Measurements from ENCODE around the gene CLCN6.

The CLCN6 gene

GRCh38 chr1:11874624-11875023 lies 68.6 kb downstream of the CLCN6 start:
- in situ Hi-C loops (cut with HindIII; ENCODE audit: low sequenced_read_pairs), result no loop called here

- in situ Hi-C loops (cut with HindIII; ENCODE audit: low sequenced_read_pairs), result no loop called here
Observed at GRCh38 chr1:11875094-11875493, 69.1 kb downstream of the CLCN6 start.

DNA sequence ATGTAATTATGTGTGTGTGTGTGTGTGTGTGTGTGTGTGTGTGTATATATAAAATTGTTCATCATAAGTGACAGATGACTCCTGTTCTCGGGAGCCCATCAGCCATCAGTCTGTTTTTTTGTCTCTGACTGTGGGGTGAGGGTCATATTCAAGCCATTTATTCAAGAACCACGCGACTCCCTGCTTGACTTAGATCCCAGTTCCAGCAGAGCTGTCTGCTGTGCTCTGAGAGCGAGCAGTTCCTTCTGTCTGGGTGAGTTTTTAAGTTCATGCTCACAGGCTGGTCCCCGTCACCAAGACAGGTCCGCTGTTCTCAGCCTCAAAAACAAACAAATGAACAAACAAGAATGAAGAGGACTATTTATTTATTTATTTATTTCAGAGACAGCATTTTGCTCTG lies 71.1 kb downstream of the CLCN6 start:
- in situ Hi-C loops (cut with HindIII; ENCODE audit: low sequenced_read_pairs), result no loop called here

DNA sequence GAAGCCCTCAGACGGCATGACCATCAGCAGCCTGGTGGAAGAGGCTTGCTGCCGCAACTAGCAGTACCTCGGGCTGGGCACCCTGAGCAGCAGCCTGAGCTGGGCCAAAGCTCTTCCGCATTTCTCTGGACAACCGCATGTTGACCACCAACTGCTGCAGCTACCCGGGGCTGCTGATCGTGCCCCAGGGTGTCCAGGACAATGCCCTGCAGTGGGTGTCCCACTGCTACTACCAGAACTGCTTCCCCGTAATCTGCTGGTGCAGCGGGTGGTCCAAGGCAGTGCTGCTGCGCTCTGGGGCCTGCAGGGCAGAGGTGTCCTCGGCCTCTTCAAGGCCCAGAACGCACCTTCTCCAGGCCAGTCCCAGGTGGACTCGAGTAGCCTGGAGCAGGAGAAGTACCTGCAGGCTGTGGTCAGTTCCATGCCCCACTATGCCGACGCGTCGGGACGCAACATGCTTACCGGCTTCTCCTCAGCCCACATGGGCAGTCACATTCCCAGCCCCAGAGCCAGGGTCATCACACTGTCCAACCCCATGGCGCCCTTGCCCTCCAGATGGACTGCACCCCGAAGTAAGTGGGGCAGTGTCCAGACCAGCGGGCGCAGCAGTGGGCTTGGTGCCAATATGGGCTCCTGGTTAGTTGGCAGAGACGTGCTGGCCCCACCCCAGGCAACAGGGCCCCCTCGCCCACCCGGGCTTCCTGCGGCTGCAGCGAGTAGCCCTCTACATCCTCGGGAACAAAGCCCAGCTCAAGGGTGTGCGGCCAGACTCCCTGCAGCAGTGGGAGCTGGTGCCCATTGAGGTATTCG lies 72.3 kb downstream of the CLCN6 start:
- in situ Hi-C loops (cut with HindIII; ENCODE audit: low sequenced_read_pairs), result no loop called here

- in situ Hi-C loops (cut with HindIII; ENCODE audit: low sequenced_read_pairs), result no loop called here
Observed at GRCh38 chr1:11878891-11879190, 72.8 kb downstream of the CLCN6 start.

GRCh38 chr1:11879311-11880180 lies 73.6 kb downstream of the CLCN6 start:
- in situ Hi-C loops (cut with HindIII; ENCODE audit: low sequenced_read_pairs), result no loop called here

GRCh38 chr1:11880181-11880575 lies 74.2 kb downstream of the CLCN6 start:
- in situ Hi-C loops (cut with HindIII; ENCODE audit: low sequenced_read_pairs), result no loop called here

DNA sequence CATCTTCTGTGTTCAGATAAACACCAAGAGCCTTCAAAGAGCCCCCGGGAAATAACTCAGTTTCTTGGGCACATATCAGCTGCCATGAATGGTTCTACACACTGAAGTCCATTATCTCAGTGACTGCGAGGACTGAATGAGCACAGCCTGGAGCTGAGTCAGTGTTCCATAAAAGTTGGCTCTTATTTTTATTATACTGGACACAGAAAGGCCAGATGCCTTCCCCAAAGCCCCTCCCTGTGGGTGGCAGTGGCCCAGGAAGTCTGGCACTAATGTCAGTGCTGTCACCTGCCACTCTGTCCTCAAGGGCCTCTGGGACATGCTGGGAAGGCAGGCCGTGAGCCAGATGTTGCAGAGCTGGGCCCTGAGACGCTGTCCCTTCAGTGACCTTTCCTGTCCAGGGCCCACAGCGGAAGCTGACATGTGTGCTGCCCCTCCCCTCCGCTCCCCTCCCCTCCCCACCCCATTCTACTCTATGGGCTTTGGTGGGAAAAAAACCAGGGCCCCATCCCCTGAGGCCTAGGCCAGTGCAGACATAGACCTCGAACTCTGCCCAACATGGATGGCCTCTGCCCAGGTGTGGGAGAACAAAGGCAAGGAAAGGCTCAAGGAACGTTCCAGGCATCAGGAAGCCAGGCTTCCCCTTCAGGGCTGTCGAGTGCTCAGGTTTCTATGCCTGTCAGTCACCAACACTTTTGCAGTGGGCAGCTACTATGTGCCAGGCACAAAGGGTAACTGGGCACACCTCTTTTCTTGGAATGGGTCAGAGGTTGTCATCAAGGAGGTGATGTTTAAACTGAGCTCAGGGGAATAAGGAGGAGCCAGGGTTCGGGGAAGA lies 75.1 kb downstream of the CLCN6 start:
- in situ Hi-C loops (cut with HindIII; ENCODE audit: low sequenced_read_pairs), result no loop called here

DNA sequence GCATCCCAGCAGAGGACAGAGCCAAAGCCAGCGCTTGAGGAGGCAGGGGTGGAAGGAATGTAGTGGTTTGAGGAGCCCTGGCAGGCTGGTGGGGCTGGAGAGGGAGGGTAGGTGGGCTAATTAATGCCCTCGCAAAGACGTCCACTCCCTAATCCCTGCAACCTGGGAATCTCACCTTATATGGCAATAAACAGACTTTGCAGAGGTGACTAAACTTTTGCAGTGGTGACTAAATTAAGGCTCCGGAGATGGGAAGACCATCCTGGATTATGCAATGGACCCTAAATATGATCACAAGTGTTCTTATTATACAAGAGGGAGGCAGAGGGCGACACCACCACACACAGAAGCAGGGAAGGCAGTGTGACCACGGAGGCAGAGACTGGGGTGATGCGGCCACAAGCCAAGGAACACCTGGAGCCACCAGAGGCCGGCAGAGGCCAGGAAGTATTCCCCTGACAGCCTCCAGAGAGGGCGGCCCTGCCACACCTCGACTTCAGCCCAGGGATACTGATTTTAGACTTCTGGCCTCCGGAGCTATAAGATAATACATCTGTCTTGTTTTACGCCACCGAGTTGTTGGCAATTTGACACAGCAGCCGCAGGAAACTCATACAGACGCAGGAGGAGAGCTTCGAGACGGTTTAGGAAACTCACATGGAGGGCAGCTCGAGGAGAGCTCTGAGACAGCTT lies 75.9 kb downstream of the CLCN6 start:
- in situ Hi-C loops (cut with HindIII; ENCODE audit: low sequenced_read_pairs), result no loop called here

- in situ Hi-C loops (cut with HindIII; ENCODE audit: low sequenced_read_pairs), result no loop called here
Observed at GRCh38 chr1:11882814-11883538, 77.0 kb downstream of the CLCN6 start.

DNA sequence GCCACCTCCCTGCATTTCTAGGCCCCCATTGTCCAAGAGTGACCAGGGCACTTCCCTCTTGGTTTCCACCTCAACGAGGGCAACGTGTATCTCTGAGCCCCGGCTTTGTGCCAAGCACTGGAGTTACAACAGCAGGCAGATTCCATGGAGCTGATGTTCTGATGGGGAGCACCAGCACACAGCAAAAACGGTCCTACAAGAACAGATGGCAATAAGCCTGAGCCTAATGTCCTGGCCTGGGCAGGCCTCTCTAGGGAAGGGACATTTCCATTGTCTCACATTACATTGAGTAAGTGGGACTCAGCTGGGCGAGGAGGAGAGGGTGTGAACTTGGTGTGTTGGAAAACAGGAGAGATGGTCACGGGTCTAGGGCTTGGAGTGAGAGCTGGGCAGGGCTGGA lies 79.9 kb downstream of the CLCN6 start:
- in situ Hi-C loops (cut with HindIII; ENCODE audit: low sequenced_read_pairs), result no loop called here

GRCh38 chr1:11886986-11887665 lies 81.1 kb downstream of the CLCN6 start:
- in situ Hi-C loops (cut with HindIII; ENCODE audit: low sequenced_read_pairs), result no loop called here

- in situ Hi-C loops (cut with HindIII; ENCODE audit: low sequenced_read_pairs), result no loop called here
Observed at GRCh38 chr1:11887666-11888007, 81.6 kb downstream of the CLCN6 start.

DNA sequence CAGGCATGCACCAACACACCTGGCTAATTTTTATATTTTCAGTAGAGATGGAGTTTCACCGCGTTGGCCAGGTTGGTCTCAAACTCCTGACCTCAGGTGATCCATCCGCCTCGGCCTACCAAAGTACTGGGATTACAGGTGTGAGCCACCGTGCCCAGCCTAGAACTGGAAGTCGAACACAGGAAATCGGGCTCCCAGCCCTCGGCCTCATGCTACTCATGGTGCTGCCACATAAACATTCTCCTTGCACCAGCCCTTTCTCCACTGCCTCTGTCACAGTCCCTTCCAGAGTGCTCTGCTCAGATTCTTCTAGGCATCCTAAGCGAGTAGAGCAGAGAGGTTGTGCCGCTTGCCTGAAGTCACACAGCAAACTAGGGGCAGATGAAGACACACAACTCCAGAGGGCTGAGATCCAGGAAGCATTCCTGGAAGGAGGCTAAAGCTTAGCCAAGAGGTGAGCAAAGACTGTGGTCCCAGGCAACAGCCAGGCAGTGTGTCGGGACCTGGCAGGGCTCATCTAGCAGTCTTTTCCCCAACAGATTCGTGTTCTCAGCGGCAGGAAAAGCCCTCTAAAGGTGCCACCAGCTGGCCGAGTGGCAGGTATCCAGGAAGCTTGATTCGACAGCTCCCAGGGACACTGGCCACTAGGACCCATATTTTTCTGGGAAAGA lies 82.3 kb downstream of the CLCN6 start:
- in situ Hi-C loops (cut with HindIII; ENCODE audit: low sequenced_read_pairs), result no loop called here

DNA sequence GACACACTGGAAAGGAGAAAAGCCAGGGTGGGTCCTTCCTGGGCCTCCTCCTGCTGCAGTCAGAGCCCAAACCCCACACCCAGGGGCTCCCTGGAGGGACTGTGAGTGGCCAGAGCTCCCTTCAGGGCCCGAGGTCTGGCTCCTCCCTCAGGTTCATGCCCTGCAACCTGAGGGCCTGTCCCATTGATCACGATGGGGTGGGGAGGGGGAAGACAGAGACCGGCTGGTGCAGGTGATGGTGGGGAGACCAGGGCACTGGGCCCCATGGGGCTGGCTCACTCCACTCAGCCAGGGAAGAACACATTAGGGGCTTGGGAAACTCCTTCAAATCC lies 82.9 kb downstream of the CLCN6 start:
- in situ Hi-C loops (cut with HindIII; ENCODE audit: low sequenced_read_pairs), result no loop called here

GRCh38 chr1:11891433-11892186 lies 85.6 kb downstream of the CLCN6 start:
- in situ Hi-C loops (cut with HindIII; ENCODE audit: low sequenced_read_pairs), result no loop called here

Data from DLD1 (cell line).